ENCODE measurements around the gene SHROOM1. TPM values are rescaled to one million over a fixed set of nuclear protein-coding genes. Genes with fewer than 3 reads are reported as not detected.
A peak's percentile ranks its signal among the peaks of the same experiment; 100 is the strongest.

The SHROOM1 gene
- total RNA-seq, 4 donors from 2014 or later = 0.61 to 6.0 (median 2.0) TPM

- Histone ChIP-seq H3K27me3 (no peaks in the 10 kb centered on the region), H3K27ac (peak overlapping the region in 1 of 4 donors; percentile 75), H3K4me1 (peaks cover 7 to 33% of the 10 kb centered on the region in 2 donors), H3K36me3 (no peaks in the 10 kb centered on the region), H3K4me3 (no peak overlapping the region), H3K9me3 (no peaks in the 10 kb centered on the region)
- in situ Hi-C loops (cut with MboI; ENCODE audit: low sequenced_read_pairs in 4 of 4) (no loop called here), intact Hi-C loops (cut with DNase I; ENCODE audit: low total_unique reads) (no loop called here)
- TF ChIP-seq POLR2A (IDR thresholded peaks at IDR 0.05) = no peak
- no peak for TF ChIP-seq CTCF (IDR thresholded peaks at IDR 0.05 in 4 of 5, conservative IDR thresholded peaks at IDR 0.05 in 1 of 5)
- no peak for ATAC-seq
- no peak for DNase-seq
Observed at GRCh38 chr5:132774406-132774805, 56.0 kb downstream of the SHROOM1 start.

GRCh38 chr5:132773601-132774355 is 56.7 kb downstream of the SHROOM1 start:
- Histone ChIP-seq H3K27ac (peak overlapping the region in 1 of 4 donors; percentile 75), H3K27me3 (no peaks in the 10 kb centered on the region), H3K36me3 (no peaks in the 10 kb centered on the region), H3K9me3 (no peaks in the 10 kb centered on the region), H3K4me3 (no peak overlapping the region), H3K4me1 (peaks cover 7 to 33% of the 10 kb centered on the region in 2 donors)
- in situ Hi-C loops (cut with MboI; ENCODE audit: low sequenced_read_pairs in 4 of 4) = no loop called here
- intact Hi-C loops (cut with DNase I; ENCODE audit: low total_unique reads) = no loop called here
- DNase-seq (no peak), ATAC-seq (no peak)
- no peak for TF ChIP-seq CTCF (IDR thresholded peaks at IDR 0.05 in 4 of 5, conservative IDR thresholded peaks at IDR 0.05 in 1 of 5)
- no peak for TF ChIP-seq POLR2A (IDR thresholded peaks at IDR 0.05)

GRCh38 chr5:132773114-132773513 is 57.3 kb downstream of the SHROOM1 start:
- Histone ChIP-seq H3K9me3 (no peaks in the 10 kb centered on the region), H3K27me3 (no peaks in the 10 kb centered on the region), H3K4me3 (no peak overlapping the region), H3K36me3 (no peaks in the 10 kb centered on the region), H3K4me1 (peaks cover 6 to 31% of the 10 kb centered on the region in 2 donors), H3K27ac (no peak overlapping the region)
- ATAC-seq (no peak), DNase-seq (no peak)
- intact Hi-C loops (cut with DNase I; ENCODE audit: low total_unique reads) = no loop called here
- in situ Hi-C loops (cut with MboI; ENCODE audit: low sequenced_read_pairs in 4 of 4) = no loop called here
- no peak for TF ChIP-seq POLR2A (IDR thresholded peaks at IDR 0.05)
- no peak for TF ChIP-seq CTCF (IDR thresholded peaks at IDR 0.05 in 4 of 5, conservative IDR thresholded peaks at IDR 0.05 in 1 of 5)

- peak overlapping the region; percentile 40 to 62 (median 42) for H3K27ac ChIP-seq
- no peaks in the 10 kb centered on the region for H3K27me3 ChIP-seq
- no peak for ATAC-seq
- no peaks in the 10 kb centered on the region for H3K9me3 ChIP-seq
- intact Hi-C loops (cut with DNase I; ENCODE audit: low total_unique reads) = no loop called here
- no peak for DNase-seq
- TF ChIP-seq CTCF (IDR thresholded peaks at IDR 0.05 in 4 of 5, conservative IDR thresholded peaks at IDR 0.05 in 1 of 5) = no peak
- TF ChIP-seq POLR2A (IDR thresholded peaks at IDR 0.05) = no peak
- in situ Hi-C loops (cut with MboI; ENCODE audit: low sequenced_read_pairs in 4 of 4) = no loop called here
- H3K4me1 ChIP-seq = peaks cover 7 to 28% of the 10 kb centered on the region in 2 donors
- H3K4me3 ChIP-seq = no peak overlapping the region
- no peaks in the 10 kb centered on the region for H3K36me3 ChIP-seq
Observed at GRCh38 chr5:132772291-132773070, 58.0 kb downstream of the SHROOM1 start.

Other genes with a start within 250 kb of the SHROOM1 start
- gene IL13, start 172.5 kb downstream of the SHROOM1 start, total RNA-seq = not detected
- not detected for gene IL4, start 156.7 kb downstream of the SHROOM1 start, total RNA-seq
- gene KIF3A, start 93.1 kb downstream of the SHROOM1 start, total RNA-seq = 1 to 10 TPM; 2.5 to 4.2 (median 3.4) TPM
- gene CCNI2, start 83.2 kb downstream of the SHROOM1 start, total RNA-seq = not detected
- gene SEPTIN8, start 53.4 kb downstream of the SHROOM1 start, total RNA-seq = 1 to 10 TPM; 5.2 to 7.9 (median 6.8) TPM
- under 1 TPM in 1 of 4 donors, not detected in 3; 0.27 TPM for gene SOWAHA, start 17.3 kb downstream of the SHROOM1 start, total RNA-seq
- gene GDF9, start 35.8 kb upstream of the SHROOM1 start, total RNA-seq = 1 to 10 TPM in 1 of 4 donors, under 1 TPM in 2, not detected in 1; 0.13 to 2.5 (median 0.46) TPM
- 100 to 1,000 TPM; 273 to 566 (median 326) TPM for gene UQCRQ, start 36.0 kb upstream of the SHROOM1 start, total RNA-seq
- gene LEAP2, start 43.0 kb upstream of the SHROOM1 start, total RNA-seq = 1 to 10 TPM in 2 of 4 donors, under 1 TPM in 2; 0.52 to 3.3 (median 0.88) TPM
- gene AFF4, start 133.0 kb upstream of the SHROOM1 start, total RNA-seq = 100 to 1,000 TPM in 1 of 4 donors, 10 to 100 TPM in 3; 36.7 to 153 (median 67.5) TPM
- gene ZCCHC10, start 195.9 kb upstream of the SHROOM1 start, total RNA-seq = 10 to 100 TPM in 3 of 4 donors, 1 to 10 TPM in 1; 8.9 to 28.9 (median 18.5) TPM
- 10 to 100 TPM; 62.6 to 96.4 (median 74.1) TPM for gene HSPA4, start 221.4 kb upstream of the SHROOM1 start, total RNA-seq

Measured in gastrocnemius medialis (tissue), 4 donors.